GM23248 (cell line): ENCODE data around the gene TIMM44. TPM values are rescaled to one million over a fixed set of nuclear protein-coding genes. Genes with fewer than 3 reads are reported as not detected.
A peak's percentile ranks its signal among the peaks of the same experiment; 100 is the strongest.

ENCODE experiments used
- DNase-seq: peaks from one replicate; pipeline ENCODE4 v3.0.0-alpha.2; 2015
- H2AFZ ChIP-seq: fragments of 200-600 bp; sonication (generic); 2 replicates; pipeline ENCODE4 v1.6.1; 2016; ENCODE audit warnings: antibody characterized with exemption
- H3F3A ChIP-seq: fragments of 200-600 bp; sonication (generic); 2 replicates; pipeline ENCODE4 v1.6.1; 2016; ENCODE audit warnings: mild to moderate bottlenecking, antibody characterized with exemption, mixed run types; ENCODE audit not compliant: insufficient read depth
- H3K27ac ChIP-seq: fragments of 200-600 bp; sonication (generic); 2 replicates; pipeline ENCODE4 v1.5.1; 2016; ENCODE audit warnings: mild to moderate bottlenecking
- H3K27me3 ChIP-seq: fragments of 200-600 bp; sonication (generic); replicated peaks from 2 replicates; pipeline ENCODE4 v1.6.1; 2016; ENCODE audit warnings: mild to moderate bottlenecking; ENCODE audit not compliant: insufficient read depth
- H3K36me3 ChIP-seq: fragments of 200-600 bp; sonication (generic); 2 replicates; pipeline ENCODE4 v1.6.1; 2016; ENCODE audit warnings: low read depth, mild to moderate bottlenecking
- H3K4me1 ChIP-seq: fragments of 200-600 bp; sonication (generic); 2 replicates; pipeline ENCODE4 v1.6.1; 2016; ENCODE audit warnings: mild to moderate bottlenecking; ENCODE audit not compliant: insufficient read depth
- H3K4me2 ChIP-seq: fragments of 200-600 bp; sonication (generic); one replicate; pipeline ENCODE4 v1.6.1; 2016; ENCODE audit warnings: mild to moderate bottlenecking; ENCODE audit not compliant: unreplicated experiment
- H3K4me3 ChIP-seq: fragments of 200-600 bp; sonication (generic); 2 replicates; pipeline ENCODE4 v1.5.1; 2016; ENCODE audit warnings: mild to moderate bottlenecking
- H3K79me2 ChIP-seq: fragments of 200-600 bp; sonication (generic); 2 replicates; pipeline ENCODE4 v1.6.1; 2016; ENCODE audit warnings: mild to moderate bottlenecking; ENCODE audit not compliant: insufficient read depth
- H3K9ac ChIP-seq: fragments of 200-600 bp; sonication (generic); 2 replicates; pipeline ENCODE4 v1.6.1; 2016; ENCODE audit warnings: mild to moderate bottlenecking
- H3K9me2 ChIP-seq: fragments of 200-600 bp; sonication (generic); 2 replicates; pipeline ENCODE4 v1.6.1; 2016; ENCODE audit warnings: mixed run types, mild to moderate bottlenecking, moderate library complexity; ENCODE audit not compliant: insufficient read depth
- H3K9me3 ChIP-seq: fragments of 200-600 bp; sonication (generic); one replicate; pipeline ENCODE4 v1.6.1; 2017; ENCODE audit warnings: low read depth
- H4K20me1 ChIP-seq: fragments of 200-600 bp; sonication (generic); 2 replicates; pipeline ENCODE4 v1.6.0; 2016; ENCODE audit not compliant: insufficient read depth
- EZH2 ChIP-seq: fragments of 200-600 bp; sonication (generic); IDR thresholded peaks from 2 replicates; pipeline ENCODE4 v1.6.1; 2018; ENCODE audit warnings: antibody characterized with exemption, mild to moderate bottlenecking; ENCODE audit not compliant: insufficient read depth, poor library complexity, severe bottlenecking
- EZH2phosphoT487 ChIP-seq: fragments of 200-600 bp; sonication (generic); IDR thresholded peaks from 2 replicates; pipeline ENCODE4 v1.6.1; 2018; ENCODE audit warnings: antibody characterized with exemption, moderate library complexity, mild to moderate bottlenecking, low read depth; ENCODE audit not compliant: insufficient read depth
- WGBS, 2 experiments: methylation state at CpG; one replicate each; pipeline ENCODE4 v1.1.6; 2015 to 2017; ENCODE audit warnings: low lambda C conversion rate in 2 of 2, low coverage in 1 of 2; ENCODE audit errors: missing lambda C conversion rate in 2 of 2; 5-methylcytosine and 5-hydroxymethylcytosine counted together
- in situ Hi-C: fragments of 300-500 bp; cut with MboI; formaldehyde crosslinking; loops from 2 replicates; pipeline ENCODE4 v1.15.0; 2020
- polyA plus RNA-seq: library from polyadenylated mRNA; unstranded; fragments of >200 nt; fragmentation: Nextera tagmentation; extraction: Ambion mirVana; gene quantifications from 2 replicates; pipeline ENCODE4 v1.2.1, GENCODE V29; 2016
- total RNA-seq: library from RNA; depleted of rRNA; stranded (reverse); fragments of >200 nt; shearing (Covaris generic); gene quantifications from 2 replicates; pipeline ENCODE4 v1.2.3, GENCODE V29; 2014

TIMM44 gene
- total and polyA plus RNA-seq, 2 experiments from 2014 or later = 25.8 to 53.1 TPM

- no peaks in the 10 kb centered on the region for H3K9me2 ChIP-seq
- WGBS, 2 experiments = 30 to 34% methylated on average over 16 to 17 of the region's 17 CpGs
- peak overlapping the region; percentile 80 for H3K4me3 ChIP-seq
- H3K4me1 ChIP-seq = 0 out of 2 replicates have a peak, but pooled peaks cover 11% of the 10 kb centered on the region
- H3K4me2 ChIP-seq = peak overlapping the region; percentile 95
- H3F3A ChIP-seq = no peaks in the 10 kb centered on the region
- peak overlapping the region; percentile 87 for H3K9ac ChIP-seq
- H3K36me3 ChIP-seq = no peaks in the 10 kb centered on the region
- H3K79me2 ChIP-seq = peaks cover 16% of the 10 kb centered on the region
- no peaks in the 10 kb centered on the region for H4K20me1 ChIP-seq
- H3K9me3 ChIP-seq = no peaks in the 10 kb centered on the region
- peak overlapping the region; percentile 84 for H3K27ac ChIP-seq
- no peak for DNase-seq
- peak overlapping the region; percentile 52 for H2AFZ ChIP-seq
- H3K27me3 ChIP-seq = no peaks in the 10 kb centered on the region
- TF ChIP-seq EZH2 (no peak), EZH2phosphoT487 (no peak)
- in situ Hi-C loops = no loop called here
Observed at GRCh38 chr19:7921302-7921966, 22.0 kb downstream of the TIMM44 start.

GRCh38 chr19:7920519-7921301 is 22.8 kb downstream of the TIMM44 start:
- Histone ChIP-seq H3K4me2 (peak overlapping the region; percentile 95), H2AFZ (peak overlapping the region; percentile 93), H3K9me2 (no peaks in the 10 kb centered on the region), H3F3A (no peaks in the 10 kb centered on the region), H3K27ac (peak overlapping the region; percentile 84), H4K20me1 (no peaks in the 10 kb centered on the region), H3K79me2 (peaks cover 16% of the 10 kb centered on the region), H3K36me3 (no peaks in the 10 kb centered on the region), H3K27me3 (no peaks in the 10 kb centered on the region), H3K9me3 (no peaks in the 10 kb centered on the region), H3K4me1 (0 out of 2 replicates have a peak, but pooled peaks cover 8% of the 10 kb centered on the region), H3K4me3 (peak overlapping the region; percentile 80), H3K9ac (peak overlapping the region; percentile 87)
- peak; percentile 100 for DNase-seq
- TF ChIP-seq EZH2 (no peak), EZH2phosphoT487 (no peak)
- WGBS, 2 experiments = 1% methylated on average over 26 to 62 of the region's 62 CpGs
- in situ Hi-C loops = no loop called here

GRCh38 chr19:7919610-7920518 is 23.6 kb downstream of the TIMM44 start, which contains the start of gene SNAPC2:
TSS of gene SNAPC2 (plus strand) at chr19:7920338. CDS start at chr19:7920367, 29 bp downstream.
- TF ChIP-seq EZH2 (no peak), EZH2phosphoT487 (no peak)
- peak within 1 kb of the TSS; percentile 93 for H2AFZ ChIP-seq
- H3K79me2 ChIP-seq = peaks cover 16% of the 10 kb centered on the region
- in situ Hi-C loops = no loop called here
- no peaks in the 10 kb centered on the region for H3K9me2 ChIP-seq
- no peaks in the 10 kb centered on the region for H4K20me1 ChIP-seq
- WGBS, 2 experiments = 8 to 9% methylated on average over 55 to 62 of the region's 62 CpGs
- H3K9me3 ChIP-seq = no peaks in the 10 kb centered on the region
- H3K27me3 ChIP-seq = no peaks in the 10 kb centered on the region
- H3K4me1 ChIP-seq = 0 out of 2 replicates have a peak, but pooled peaks cover 8% of the 10 kb centered on the region
- peak within 1 kb of the TSS; percentile 84 for H3K27ac ChIP-seq
- peak; percentile 98 for DNase-seq
- H3K9ac ChIP-seq = peak within 1 kb of the TSS; percentile 87
- H3K4me2 ChIP-seq = peak within 1 kb of the TSS; percentile 95
- peak within 1 kb of the TSS; percentile 80 for H3K4me3 ChIP-seq
- H3F3A ChIP-seq = no peaks in the 10 kb centered on the region
- no peaks in the 10 kb centered on the region for H3K36me3 ChIP-seq
